Measurements from ENCODE around the gene CTSC. TPM values are rescaled to one million over a fixed set of nuclear protein-coding genes. Genes with fewer than 3 reads are reported as not detected.

Gene CTSC
- total and polyA plus RNA-seq, 2 donors (not counting 1 experiment from before 2014, with no cell fraction given), result 18.7 to 18.8 TPM

DNA sequence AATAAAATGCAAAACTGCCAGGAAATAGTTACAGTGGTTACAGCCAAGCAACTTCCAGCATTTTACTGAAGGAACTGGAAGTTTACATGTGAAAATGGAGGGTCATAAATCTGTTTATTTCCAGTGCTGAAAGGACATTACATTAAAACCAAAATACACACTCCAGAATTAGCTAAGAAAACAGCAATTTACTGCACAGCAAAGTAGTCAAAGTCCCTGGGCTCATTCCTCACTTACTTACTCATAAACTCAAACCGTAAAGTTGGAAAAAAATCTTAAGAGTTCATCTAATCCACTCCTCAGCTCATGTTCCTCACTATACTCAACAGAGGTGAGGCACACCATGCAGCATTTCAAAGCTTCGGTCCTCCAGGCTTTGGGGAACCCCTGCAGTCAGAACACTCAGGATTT lies 17.4 kb downstream of the CTSC start:
- no peaks in the 10 kb centered on the region for H3K27me3 ChIP-seq (replicated peaks in 1 of 4; ENCODE audit: control extremely low read depth in 1 of 4, control insufficient read depth in 3 of 4, insufficient read depth in 4 of 4, low read length in 3 of 4)
- peaks cover 6 to 11% of the 10 kb centered on the region in 2 experiments for H3K36me3 ChIP-seq (replicated peaks in 1 of 2; ENCODE audit: control extremely low read depth in 1 of 2, control insufficient read depth in 1 of 2, extremely low read depth in 1 of 2, insufficient read depth in 2 of 2, low read length in 1 of 2)
- Mint-ChIP-seq H3K4me1 (peaks cover 2% of the 10 kb centered on the region), H3K9me3 (ENCODE audit: insufficient read depth) (no peaks in the 10 kb centered on the region), H3K4me3 (no peak overlapping the region), H3K27ac (no peak overlapping the region), H3K27me3 (no peaks in the 10 kb centered on the region)
- no peak for TF ChIP-seq EZH2 (IDR thresholded peaks at IDR 0.05; ENCODE audit: borderline replicate concordance, insufficient read depth, low read depth, low read length, poor library complexity, severe bottlenecking)
- TF ChIP-seq, protein P1, sequence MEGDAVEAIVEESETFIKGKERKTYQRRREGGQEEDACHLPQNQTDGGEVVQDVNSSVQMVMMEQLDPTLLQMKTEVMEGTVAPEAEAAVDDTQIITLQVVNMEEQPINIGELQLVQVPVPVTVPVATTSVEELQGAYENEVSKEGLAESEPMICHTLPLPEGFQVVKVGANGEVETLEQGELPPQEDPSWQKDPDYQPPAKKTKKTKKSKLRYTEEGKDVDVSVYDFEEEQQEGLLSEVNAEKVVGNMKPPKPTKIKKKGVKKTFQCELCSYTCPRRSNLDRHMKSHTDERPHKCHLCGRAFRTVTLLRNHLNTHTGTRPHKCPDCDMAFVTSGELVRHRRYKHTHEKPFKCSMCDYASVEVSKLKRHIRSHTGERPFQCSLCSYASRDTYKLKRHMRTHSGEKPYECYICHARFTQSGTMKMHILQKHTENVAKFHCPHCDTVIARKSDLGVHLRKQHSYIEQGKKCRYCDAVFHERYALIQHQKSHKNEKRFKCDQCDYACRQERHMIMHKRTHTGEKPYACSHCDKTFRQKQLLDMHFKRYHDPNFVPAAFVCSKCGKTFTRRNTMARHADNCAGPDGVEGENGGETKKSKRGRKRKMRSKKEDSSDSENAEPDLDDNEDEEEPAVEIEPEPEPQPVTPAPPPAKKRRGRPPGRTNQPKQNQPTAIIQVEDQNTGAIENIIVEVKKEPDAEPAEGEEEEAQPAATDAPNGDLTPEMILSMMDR (IDR thresholded peaks at IDR 0.05), result no peak
- WGBS (ENCODE audit: insufficient coverage), result 100% methylated on average over 1 of the region's 2 CpGs
- H3K4me2 ChIP-seq (replicated peaks; ENCODE audit: low read depth, low read length, poor library complexity, severe bottlenecking), result no peak overlapping the region
- intact Hi-C loops (cut with micrococcal nuclease), result no loop called here
- H3K79me2 ChIP-seq (ENCODE audit: control insufficient read depth, insufficient read depth, low read length), result no peaks in the 10 kb centered on the region
- H3K9me3 ChIP-seq (ENCODE audit: control extremely low read depth in 1 of 3, control insufficient read depth in 2 of 3, insufficient read depth in 1 of 3, low read length in 2 of 3), result peaks cover 0 to 1% (median 0%) of the 10 kb centered on the region in 3 donors
- no peak overlapping the region for H3K27ac ChIP-seq (ENCODE audit: low read length in 2 of 2)
- DNase-seq (no peak), ATAC-seq (ENCODE audit: low read depth) (no peak)
- H2AFZ ChIP-seq (ENCODE audit: insufficient read depth, low read depth, low read length, poor library complexity, severe bottlenecking), result no peak overlapping the region
- no peak overlapping the region for H3K9ac ChIP-seq (ENCODE audit: low read length)
- peaks cover 6% of the 10 kb centered on the region for H4K20me1 ChIP-seq (ENCODE audit: control insufficient read depth, insufficient read depth, low read length, poor library complexity, severe bottlenecking)
- H3K4me3 ChIP-seq (ENCODE audit: control extremely low read depth in 1 of 5, extremely low read depth in 1 of 5, insufficient read depth in 1 of 5, low read depth in 2 of 5, low read length in 4 of 5), result no peak overlapping the region
- CTCF ChIA-PET, result interaction anchor here (0.9 kb wide), 1 partner anchor 17 kb away, joined by 3 read pairs; no protein-coding TSS in a partner anchor
- no peaks in the 10 kb centered on the region for H3K4me1 ChIP-seq (ENCODE audit: control insufficient read depth in 2 of 2, insufficient read depth in 2 of 2, low read length in 2 of 2)
- POLR2A ChIA-PET, result no interaction called here

DNA sequence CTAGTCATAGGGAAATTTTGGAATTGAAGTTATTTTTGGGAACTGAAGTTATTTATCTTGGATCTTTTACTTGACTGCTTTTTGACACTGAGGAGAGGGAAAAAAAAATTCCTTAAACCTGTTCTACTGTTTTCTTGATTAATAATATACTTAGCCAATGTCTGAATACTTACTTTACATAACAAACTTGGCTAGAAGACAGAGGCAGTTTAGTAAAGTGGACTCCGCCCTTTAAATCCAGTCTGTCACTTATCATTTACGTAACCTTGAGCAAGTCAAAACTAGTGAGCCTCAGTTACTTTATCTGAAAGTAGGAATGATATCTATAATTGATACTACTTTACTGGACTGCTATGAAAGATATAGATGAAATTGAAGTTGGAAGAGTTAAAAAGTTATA lies 19.5 kb downstream of the CTSC start:
- H3K4me1 Mint-ChIP-seq, result no peaks in the 10 kb centered on the region
- no peak overlapping the region for H3K4me3 Mint-ChIP-seq
- no CpG with 5 or more reads among the region's 2 CpGs for WGBS (ENCODE audit: insufficient coverage)
- Histone ChIP-seq H3K9ac (ENCODE audit: low read length) (no peak overlapping the region), H3K4me1 (ENCODE audit: control insufficient read depth in 2 of 2, insufficient read depth in 2 of 2, low read length in 2 of 2) (no peaks in the 10 kb centered on the region), H4K20me1 (ENCODE audit: control insufficient read depth, insufficient read depth, low read length, poor library complexity, severe bottlenecking) (peaks cover 6% of the 10 kb centered on the region), H3K36me3 (replicated peaks in 1 of 2; ENCODE audit: control extremely low read depth in 1 of 2, control insufficient read depth in 1 of 2, extremely low read depth in 1 of 2, insufficient read depth in 2 of 2, low read length in 1 of 2) (peaks cover 4 to 7% of the 10 kb centered on the region in 2 experiments), H3K27ac (ENCODE audit: low read length in 2 of 2) (no peak overlapping the region), H3K79me2 (ENCODE audit: control insufficient read depth, insufficient read depth, low read length) (no peaks in the 10 kb centered on the region), H3K4me3 (ENCODE audit: control extremely low read depth in 1 of 5, extremely low read depth in 1 of 5, insufficient read depth in 1 of 5, low read depth in 2 of 5, low read length in 4 of 5) (no peak overlapping the region), H3K27me3 (replicated peaks in 1 of 4; ENCODE audit: control extremely low read depth in 1 of 4, control insufficient read depth in 3 of 4, insufficient read depth in 4 of 4, low read length in 3 of 4) (no peaks in the 10 kb centered on the region), H3K4me2 (replicated peaks; ENCODE audit: low read depth, low read length, poor library complexity, severe bottlenecking) (no peak overlapping the region), H2AFZ (ENCODE audit: insufficient read depth, low read depth, low read length, poor library complexity, severe bottlenecking) (no peak overlapping the region), H3K9me3 (ENCODE audit: control extremely low read depth in 1 of 3, control insufficient read depth in 2 of 3, insufficient read depth in 1 of 3, low read length in 2 of 3) (peaks cover 0 to 1% (median 0%) of the 10 kb centered on the region in 3 donors)
- POLR2A ChIA-PET, result no interaction called here
- intact Hi-C loops (cut with micrococcal nuclease), result no loop called here
- TF ChIP-seq, protein P1 (IDR thresholded peaks at IDR 0.05), result no peak
- TF ChIP-seq EZH2 (IDR thresholded peaks at IDR 0.05; ENCODE audit: borderline replicate concordance, insufficient read depth, low read depth, low read length, poor library complexity, severe bottlenecking), result no peak
- H3K9me3 Mint-ChIP-seq (ENCODE audit: insufficient read depth), result no peaks in the 10 kb centered on the region
- no peak for DNase-seq
- no peak overlapping the region for H3K27ac Mint-ChIP-seq
- CTCF ChIA-PET, result no interaction called here
- no peaks in the 10 kb centered on the region for H3K27me3 Mint-ChIP-seq
- ATAC-seq (ENCODE audit: low read depth), result no peak
